Cardiac muscle cell (in vitro differentiated cells and primary cell): Measurements from ENCODE around the gene CDH11. TPM values are rescaled to one million over a fixed set of nuclear protein-coding genes. Genes with fewer than 3 reads are reported as not detected.
A peak's percentile ranks its signal among the peaks of the same experiment; 100 is the strongest.

Experiments used
- DNase-seq, 2 donors: peaks; one replicate each; pipeline versions ENCODE4 v3.0.0 to v3.0.0-alpha.2; 2010 to 2017; ENCODE audit warnings: low read depth in 1 of 2, low spot score in 1 of 2
- H3K27ac ChIP-seq: fragments of 200-600 bp; sonication (generic); 2 replicates; pipeline ENCODE4 v1.5.1; 2016
- H3K27me3 ChIP-seq: fragments of 200-600 bp; sonication (generic); 2 replicates; pipeline ENCODE4 v1.6.0; 2016; ENCODE audit warnings: control low read depth
- H3K36me3 ChIP-seq: fragments of 200-600 bp; sonication (generic); 2 replicates; pipeline ENCODE4 v1.5.1; 2016; ENCODE audit warnings: control low read depth
- H3K4me1 ChIP-seq: fragments of 200-600 bp; sonication (generic); 2 replicates; pipeline ENCODE4 v1.8.1; 2017; ENCODE audit warnings: low read depth, mild to moderate bottlenecking, mixed run types
- H3K4me3 ChIP-seq: fragments of 200-600 bp; sonication (generic); 2 replicates; pipeline ENCODE4 v1.5.1; 2016; ENCODE audit warnings: mild to moderate bottlenecking
- H3K9me3 ChIP-seq: fragments of 200-600 bp; sonication (generic); 2 replicates; pipeline ENCODE4 v1.5.1; 2017; ENCODE audit warnings: low read depth, mild to moderate bottlenecking, control low read depth
- polyA plus RNA-seq: library from polyadenylated mRNA; unstranded; fragments of >200 nt; fragmentation: Nextera tagmentation; extraction: Ambion mirVana; gene quantifications from 2 replicates; pipeline ENCODE4 v1.2.1, GENCODE V29; 2016
- total RNA-seq: library from RNA; depleted of rRNA; stranded (reverse); fragments of >200 nt; gene quantifications from 2 replicates; pipeline ENCODE4 v1.2.3, GENCODE V29; 2016
- TF ChIP-seq, protein P1 (sequence below): IDR thresholded peaks from 2 replicates; pipeline ENCODE4 v1.5.1; 2012; ENCODE audit warnings: low read depth, mild to moderate bottlenecking, low read length

Gene CDH11
- total and polyA plus RNA-seq, 2 experiments from 2014 or later, result 29.4 to 99.3 TPM

DNA sequence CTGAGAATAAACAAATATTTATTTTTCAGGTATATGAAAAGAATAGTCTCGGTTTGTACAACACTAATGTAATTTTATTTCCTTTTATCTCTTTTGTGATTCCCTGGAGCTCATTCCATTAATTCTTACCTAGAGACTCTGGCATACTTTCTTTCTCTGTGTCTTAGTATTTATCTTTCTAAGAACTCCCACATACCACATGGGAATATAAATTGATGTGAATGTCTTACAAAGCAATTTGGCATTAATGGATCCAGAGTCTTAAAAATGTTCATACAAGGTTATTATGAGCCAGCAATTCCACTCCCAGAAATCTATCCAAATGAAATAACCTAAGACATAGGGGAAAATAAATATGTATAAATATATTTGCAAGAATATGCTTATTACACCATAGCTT is 202.7 kb downstream of the CDH11 start:
- Histone ChIP-seq H3K4me1 (no peaks in the 10 kb centered on the region), H3K9me3 (no peaks in the 10 kb centered on the region), H3K27me3 (no peaks in the 10 kb centered on the region), H3K36me3 (no peaks in the 10 kb centered on the region), H3K4me3 (no peak overlapping the region), H3K27ac (no peak overlapping the region)
- TF ChIP-seq, protein P1, sequence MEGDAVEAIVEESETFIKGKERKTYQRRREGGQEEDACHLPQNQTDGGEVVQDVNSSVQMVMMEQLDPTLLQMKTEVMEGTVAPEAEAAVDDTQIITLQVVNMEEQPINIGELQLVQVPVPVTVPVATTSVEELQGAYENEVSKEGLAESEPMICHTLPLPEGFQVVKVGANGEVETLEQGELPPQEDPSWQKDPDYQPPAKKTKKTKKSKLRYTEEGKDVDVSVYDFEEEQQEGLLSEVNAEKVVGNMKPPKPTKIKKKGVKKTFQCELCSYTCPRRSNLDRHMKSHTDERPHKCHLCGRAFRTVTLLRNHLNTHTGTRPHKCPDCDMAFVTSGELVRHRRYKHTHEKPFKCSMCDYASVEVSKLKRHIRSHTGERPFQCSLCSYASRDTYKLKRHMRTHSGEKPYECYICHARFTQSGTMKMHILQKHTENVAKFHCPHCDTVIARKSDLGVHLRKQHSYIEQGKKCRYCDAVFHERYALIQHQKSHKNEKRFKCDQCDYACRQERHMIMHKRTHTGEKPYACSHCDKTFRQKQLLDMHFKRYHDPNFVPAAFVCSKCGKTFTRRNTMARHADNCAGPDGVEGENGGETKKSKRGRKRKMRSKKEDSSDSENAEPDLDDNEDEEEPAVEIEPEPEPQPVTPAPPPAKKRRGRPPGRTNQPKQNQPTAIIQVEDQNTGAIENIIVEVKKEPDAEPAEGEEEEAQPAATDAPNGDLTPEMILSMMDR, result no peak
- no peak for DNase-seq

DNA sequence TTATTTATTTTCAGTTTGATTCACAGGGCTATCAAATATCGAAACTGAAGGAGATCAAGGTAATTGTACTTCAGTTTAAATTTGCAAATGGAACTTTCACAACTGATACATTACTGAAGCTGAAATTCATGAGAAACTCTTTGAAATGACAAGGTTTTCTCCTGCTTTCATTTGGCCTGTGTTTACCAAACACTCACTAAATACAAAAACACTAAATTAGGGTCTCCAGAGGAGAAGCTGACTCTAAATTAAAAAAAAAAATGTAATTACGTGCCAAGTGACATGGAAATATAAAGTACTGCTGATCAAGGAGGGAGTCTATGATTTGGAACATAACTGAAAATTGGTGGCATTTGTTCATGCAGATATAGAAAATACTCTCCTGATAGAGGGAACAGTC is 205.8 kb downstream of the CDH11 start:
- TF ChIP-seq, protein P1, result no peak
- Histone ChIP-seq H3K9me3 (no peaks in the 10 kb centered on the region), H3K4me1 (no peaks in the 10 kb centered on the region), H3K27me3 (no peaks in the 10 kb centered on the region), H3K27ac (no peak overlapping the region), H3K4me3 (no peak overlapping the region), H3K36me3 (no peaks in the 10 kb centered on the region)
- DNase-seq, result no peak

DNA sequence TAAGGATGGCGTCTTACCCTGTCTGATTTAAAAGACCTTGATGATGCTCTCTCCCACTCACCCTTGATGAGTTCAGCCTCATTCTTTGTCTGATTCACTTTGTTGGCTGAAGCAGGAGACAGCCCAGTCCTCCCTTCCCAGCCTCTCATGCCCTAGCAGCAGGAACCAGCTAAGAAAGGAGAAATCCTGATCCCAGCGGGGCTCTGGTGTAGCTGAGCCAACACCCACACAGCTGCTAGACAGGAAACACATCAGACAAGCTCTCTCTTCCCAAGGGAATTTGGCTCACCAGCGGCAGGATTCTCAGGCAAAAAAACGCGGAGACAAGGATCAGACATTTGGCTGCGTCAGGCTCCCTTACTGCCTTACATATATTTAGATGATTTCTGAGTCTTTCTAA is 211.5 kb downstream of the CDH11 start:
- no peaks in the 10 kb centered on the region for H3K27me3 ChIP-seq
- no peak overlapping the region for H3K4me3 ChIP-seq
- peak in 1 of 2 donors; percentile 94 for DNase-seq
- no peaks in the 10 kb centered on the region for H3K36me3 ChIP-seq
- TF ChIP-seq, protein P1, result no peak
- no peaks in the 10 kb centered on the region for H3K9me3 ChIP-seq
- no peak overlapping the region for H3K27ac ChIP-seq
- H3K4me1 ChIP-seq, result peaks cover 5% of the 10 kb centered on the region

DNA sequence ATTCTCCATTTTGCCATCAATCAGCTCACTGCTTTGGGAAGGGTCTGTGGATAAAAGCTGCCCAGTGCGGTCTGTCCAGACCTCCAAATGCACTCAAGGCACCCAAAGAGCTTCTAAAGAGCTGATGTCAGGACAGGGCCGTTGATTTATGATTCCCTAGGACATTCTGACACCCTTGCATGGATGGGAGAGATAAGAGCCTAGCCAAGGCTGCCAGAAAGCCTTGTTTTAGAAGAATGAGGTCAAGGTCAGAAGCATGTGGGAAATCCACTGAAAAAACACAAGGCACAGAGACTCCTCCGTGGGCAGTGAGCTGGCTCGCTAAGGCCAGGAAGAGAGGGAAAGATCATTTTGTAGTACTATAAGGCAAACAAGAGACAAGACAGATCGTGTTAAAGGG is 214.0 kb downstream of the CDH11 start:
- DNase-seq, result peak; percentile 15 to 23
- TF ChIP-seq, protein P1, result no peak
- no peak overlapping the region for H3K27ac ChIP-seq
- peaks cover 5% of the 10 kb centered on the region for H3K4me1 ChIP-seq
- no peaks in the 10 kb centered on the region for H3K27me3 ChIP-seq
- no peak overlapping the region for H3K4me3 ChIP-seq
- H3K9me3 ChIP-seq, result no peaks in the 10 kb centered on the region
- no peaks in the 10 kb centered on the region for H3K36me3 ChIP-seq

DNA sequence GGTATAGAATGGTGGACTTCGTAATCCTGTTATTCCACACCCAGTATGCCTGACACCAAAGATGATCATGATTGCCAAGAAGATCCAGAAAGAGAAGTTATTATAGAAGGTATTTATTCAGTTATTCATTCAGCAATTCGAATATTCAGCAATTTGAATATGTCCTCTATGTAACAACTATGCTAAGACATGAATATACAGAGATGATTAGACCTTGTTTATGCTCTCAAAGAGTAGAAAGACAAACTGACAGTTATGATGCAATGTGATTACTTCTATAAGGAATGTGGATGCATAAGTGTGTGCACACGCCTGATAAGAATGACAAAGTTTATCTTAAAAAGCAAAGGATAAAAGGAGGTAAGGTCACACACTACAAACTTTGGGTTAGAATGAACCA is 218.1 kb downstream of the CDH11 start:
- H3K27me3 ChIP-seq, result no peaks in the 10 kb centered on the region
- H3K27ac ChIP-seq, result no peak overlapping the region
- H3K4me3 ChIP-seq, result no peak overlapping the region
- no peaks in the 10 kb centered on the region for H3K9me3 ChIP-seq
- peaks cover 5% of the 10 kb centered on the region for H3K4me1 ChIP-seq
- no peak for DNase-seq
- TF ChIP-seq, protein P1, result no peak
- no peaks in the 10 kb centered on the region for H3K36me3 ChIP-seq

DNA sequence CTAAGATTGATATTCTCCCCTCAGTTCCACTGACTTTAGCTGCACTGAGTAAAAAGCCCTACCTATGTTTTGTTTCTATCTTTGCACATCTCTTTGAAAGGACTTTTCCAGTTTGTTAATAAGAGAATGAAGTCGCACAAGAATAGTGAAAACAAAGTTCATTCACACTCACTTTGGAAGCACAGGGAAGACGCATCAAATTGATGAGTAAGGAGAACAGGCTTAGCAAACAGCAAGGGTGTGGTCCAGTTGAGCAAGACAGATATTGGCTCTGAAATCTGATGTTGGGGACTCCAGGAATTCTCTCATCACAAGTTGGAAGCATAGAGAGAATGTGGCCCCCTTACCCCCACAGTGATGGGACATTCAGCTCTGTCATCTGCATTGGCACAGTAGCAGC is 221.3 kb downstream of the CDH11 start:
- H3K27me3 ChIP-seq, result no peaks in the 10 kb centered on the region
- H3K36me3 ChIP-seq, result no peaks in the 10 kb centered on the region
- DNase-seq, result no peak
- no peak overlapping the region for H3K27ac ChIP-seq
- H3K4me1 ChIP-seq, result no peaks in the 10 kb centered on the region
- TF ChIP-seq, protein P1, result no peak
- H3K9me3 ChIP-seq, result no peaks in the 10 kb centered on the region
- no peak overlapping the region for H3K4me3 ChIP-seq
